ENCODE data around the gene PDZD4. TPM values are rescaled to one million over a fixed set of nuclear protein-coding genes. Genes with fewer than 3 reads are reported as not detected.

Gene PDZD4
- total and polyA plus RNA-seq, 2 experiments from 2014 or later: 30.5 to 230 TPM

DNA sequence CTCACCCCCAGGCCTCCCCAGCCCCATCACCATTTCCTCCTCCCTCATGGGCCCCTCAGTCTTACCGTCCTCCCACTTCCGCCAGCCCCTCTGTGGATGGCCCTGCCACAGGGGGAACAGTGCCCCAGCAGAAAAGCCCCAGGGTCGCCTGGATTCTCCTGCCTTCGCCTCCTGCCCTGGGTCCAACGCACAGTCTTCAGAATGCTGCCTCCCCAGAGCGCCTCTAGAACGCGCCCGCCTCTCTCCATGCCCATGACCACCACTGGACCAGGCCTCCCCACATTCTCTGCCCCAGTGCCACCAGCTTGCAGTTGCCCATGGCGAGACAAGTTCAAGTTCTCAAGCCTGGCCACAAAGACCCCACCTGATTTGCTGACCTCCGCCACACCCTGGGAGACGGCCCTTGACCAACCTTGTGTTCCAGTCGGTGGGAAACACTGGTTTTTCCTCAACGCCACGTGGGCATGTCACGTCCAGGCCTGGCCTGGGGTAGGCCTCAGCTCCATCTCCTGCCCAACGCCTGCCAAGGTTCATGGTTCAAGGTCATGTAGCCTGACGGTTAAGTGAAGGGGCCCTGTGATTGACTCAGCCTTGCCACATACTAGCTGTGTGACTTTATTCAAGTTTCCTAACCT lies 66.9 kb downstream of the PDZD4 start (continued):
- TF ChIP-seq, protein P1, sequence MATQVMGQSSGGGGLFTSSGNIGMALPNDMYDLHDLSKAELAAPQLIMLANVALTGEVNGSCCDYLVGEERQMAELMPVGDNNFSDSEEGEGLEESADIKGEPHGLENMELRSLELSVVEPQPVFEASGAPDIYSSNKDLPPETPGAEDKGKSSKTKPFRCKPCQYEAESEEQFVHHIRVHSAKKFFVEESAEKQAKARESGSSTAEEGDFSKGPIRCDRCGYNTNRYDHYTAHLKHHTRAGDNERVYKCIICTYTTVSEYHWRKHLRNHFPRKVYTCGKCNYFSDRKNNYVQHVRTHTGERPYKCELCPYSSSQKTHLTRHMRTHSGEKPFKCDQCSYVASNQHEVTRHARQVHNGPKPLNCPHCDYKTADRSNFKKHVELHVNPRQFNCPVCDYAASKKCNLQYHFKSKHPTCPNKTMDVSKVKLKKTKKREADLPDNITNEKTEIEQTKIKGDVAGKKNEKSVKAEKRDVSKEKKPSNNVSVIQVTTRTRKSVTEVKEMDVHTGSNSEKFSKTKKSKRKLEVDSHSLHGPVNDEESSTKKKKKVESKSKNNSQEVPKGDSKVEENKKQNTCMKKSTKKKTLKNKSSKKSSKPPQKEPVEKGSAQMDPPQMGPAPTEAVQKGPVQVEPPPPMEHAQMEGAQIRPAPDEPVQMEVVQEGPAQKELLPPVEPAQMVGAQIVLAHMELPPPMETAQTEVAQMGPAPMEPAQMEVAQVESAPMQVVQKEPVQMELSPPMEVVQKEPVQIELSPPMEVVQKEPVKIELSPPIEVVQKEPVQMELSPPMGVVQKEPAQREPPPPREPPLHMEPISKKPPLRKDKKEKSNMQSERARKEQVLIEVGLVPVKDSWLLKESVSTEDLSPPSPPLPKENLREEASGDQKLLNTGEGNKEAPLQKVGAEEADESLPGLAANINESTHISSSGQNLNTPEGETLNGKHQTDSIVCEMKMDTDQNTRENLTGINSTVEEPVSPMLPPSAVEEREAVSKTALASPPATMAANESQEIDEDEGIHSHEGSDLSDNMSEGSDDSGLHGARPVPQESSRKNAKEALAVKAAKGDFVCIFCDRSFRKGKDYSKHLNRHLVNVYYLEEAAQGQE (IDR thresholded peaks at IDR 0.05; ENCODE audit: unreplicated experiment): no peak
- TF ChIP-seq ETS1 (IDR thresholded peaks at IDR 0.05): no peak
- TF ChIP-seq, protein P2, sequence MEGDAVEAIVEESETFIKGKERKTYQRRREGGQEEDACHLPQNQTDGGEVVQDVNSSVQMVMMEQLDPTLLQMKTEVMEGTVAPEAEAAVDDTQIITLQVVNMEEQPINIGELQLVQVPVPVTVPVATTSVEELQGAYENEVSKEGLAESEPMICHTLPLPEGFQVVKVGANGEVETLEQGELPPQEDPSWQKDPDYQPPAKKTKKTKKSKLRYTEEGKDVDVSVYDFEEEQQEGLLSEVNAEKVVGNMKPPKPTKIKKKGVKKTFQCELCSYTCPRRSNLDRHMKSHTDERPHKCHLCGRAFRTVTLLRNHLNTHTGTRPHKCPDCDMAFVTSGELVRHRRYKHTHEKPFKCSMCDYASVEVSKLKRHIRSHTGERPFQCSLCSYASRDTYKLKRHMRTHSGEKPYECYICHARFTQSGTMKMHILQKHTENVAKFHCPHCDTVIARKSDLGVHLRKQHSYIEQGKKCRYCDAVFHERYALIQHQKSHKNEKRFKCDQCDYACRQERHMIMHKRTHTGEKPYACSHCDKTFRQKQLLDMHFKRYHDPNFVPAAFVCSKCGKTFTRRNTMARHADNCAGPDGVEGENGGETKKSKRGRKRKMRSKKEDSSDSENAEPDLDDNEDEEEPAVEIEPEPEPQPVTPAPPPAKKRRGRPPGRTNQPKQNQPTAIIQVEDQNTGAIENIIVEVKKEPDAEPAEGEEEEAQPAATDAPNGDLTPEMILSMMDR (conservative IDR thresholded peaks at IDR 0.05; ENCODE audit: low read depth in 2 of 2): no peak
- TF ChIP-seq STAT1 (IDR thresholded peaks at IDR 0.05; ENCODE audit: unreplicated experiment): no peak
- TF ChIP-seq POLR2AphosphoS5 (IDR thresholded peaks at IDR 0.05; ENCODE audit: low read depth): no peak

DNA sequence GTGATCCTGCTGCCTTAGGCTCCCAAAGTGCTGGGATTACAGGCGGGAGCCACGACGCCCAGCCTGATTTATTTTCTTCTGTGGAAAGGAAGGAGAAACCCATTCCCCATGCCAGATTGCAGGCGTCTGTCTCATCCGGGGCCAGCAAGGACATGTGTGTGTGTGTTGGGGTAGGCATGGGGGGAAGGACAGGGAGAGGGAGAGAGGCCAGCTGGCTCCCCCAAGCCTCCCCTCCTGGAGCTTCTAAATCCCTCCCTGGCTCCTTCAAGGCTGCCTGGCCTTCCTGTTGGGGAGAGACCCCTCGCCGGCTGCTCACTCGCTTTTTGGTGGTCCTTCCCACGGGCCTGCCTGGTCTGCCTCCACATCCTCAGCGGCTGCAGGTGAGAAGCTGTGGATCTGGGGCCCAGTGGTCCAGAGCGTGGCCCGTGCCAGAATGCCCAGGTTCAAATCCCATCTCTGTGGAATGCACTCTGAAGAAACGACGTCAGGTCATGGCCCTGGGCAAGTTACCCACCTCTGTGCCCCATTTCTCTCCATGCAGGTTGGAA lies 67.6 kb downstream of the PDZD4 start:
- DNase-seq (ENCODE audit: low spot score): no peak

More for the DNA sequence above, 67.6 kb downstream of the PDZD4 start:
- no peaks in the 10 kb centered on the region for H4K20me1 ChIP-seq (replicated peaks; ENCODE audit: insufficient read depth)
- H3K4me1 Mint-ChIP-seq: peaks cover 5% of the 10 kb centered on the region; the same call in 2 of the 3 replicates
- H3K36me3 ChIP-seq (ENCODE audit: insufficient read depth): no peaks in the 10 kb centered on the region
- no peak overlapping the region for H2AFZ ChIP-seq
- H3K36me3 Mint-ChIP-seq (ENCODE audit: low read depth): no peaks in the 10 kb centered on the region
- H3K27ac Mint-ChIP-seq: no peak overlapping the region
- H3K4me3 Mint-ChIP-seq: no peak overlapping the region
- H3K4me1 ChIP-seq (ENCODE audit: insufficient read depth): no peaks in the 10 kb centered on the region
- no peak overlapping the region for H3K4me3 ChIP-seq
- H3F3A ChIP-seq (replicated peaks; ENCODE audit: low read depth): no peaks in the 10 kb centered on the region
- no peak for ATAC-seq
- no peaks in the 10 kb centered on the region for H3K27me3 ChIP-seq (ENCODE audit: insufficient read depth)
- no peaks in the 10 kb centered on the region for H3K9me2 ChIP-seq (ENCODE audit: insufficient read depth)
- TF ChIP-seq ZNF331 (CRISPR knock-in tag; IDR thresholded peaks at IDR 0.05; ENCODE audit: low read depth): no peak
- TF ChIP-seq ZNF462 (CRISPR knock-in tag; IDR thresholded peaks at IDR 0.05): no peak
- no peak for TF ChIP-seq EZH2phosphoT487 (IDR thresholded peaks at IDR 0.05; ENCODE audit: unreplicated experiment)
- no peak for TF ChIP-seq JUNB (IDR thresholded peaks at IDR 0.05; ENCODE audit: unreplicated experiment)
- no peak for TF ChIP-seq EZH2 (IDR thresholded peaks at IDR 0.05; ENCODE audit: low read depth, unreplicated experiment)
- H3K4me2 ChIP-seq: no peak overlapping the region
- no peak overlapping the region for H3K27ac ChIP-seq (ENCODE audit: low read depth)
- no peaks in the 10 kb centered on the region for H3K79me2 ChIP-seq (replicated peaks; ENCODE audit: insufficient read depth)
- no peaks in the 10 kb centered on the region for H3K9me3 Mint-ChIP-seq
- peaks cover 6% of the 10 kb centered on the region for H3K27me3 Mint-ChIP-seq (ENCODE audit: insufficient read depth, low read depth, poor library complexity)

All from GM23338 (cell line).